ENCODE data around the gene C1QTNF6. TPM values are rescaled to one million over a fixed set of nuclear protein-coding genes. Genes with fewer than 3 reads are reported as not detected.

C1QTNF6 gene
- total and polyA plus RNA-seq, 2 of the 8 experiments (the other 6 are each of a cell fraction or from before 2014, with no cell fraction given): 3.1 to 6.5 TPM

DNA sequence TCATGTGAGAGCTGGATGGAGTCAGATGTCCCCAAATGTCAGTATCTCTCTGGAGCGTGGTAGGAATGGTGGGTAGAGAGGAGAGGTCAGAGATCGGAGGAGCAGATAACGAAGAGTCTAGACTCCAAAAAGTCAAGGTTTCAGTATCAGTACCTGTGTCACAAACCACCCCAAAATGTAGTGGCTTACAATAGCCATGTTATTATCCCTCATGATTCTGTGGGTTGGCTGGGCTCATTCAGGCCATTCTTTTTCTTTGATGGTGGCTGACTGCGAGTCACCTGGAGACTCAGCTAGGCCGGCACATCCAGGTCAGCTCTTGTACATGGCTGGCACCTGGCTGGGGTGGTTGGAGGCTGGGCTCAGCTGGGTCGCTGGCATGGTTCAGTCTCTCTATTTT is 31.5 kb upstream of the C1QTNF6 start:
- Histone ChIP-seq H4K8ac (ENCODE audit: extremely low read depth, insufficient read depth, low read length) (no peak overlapping the region), H4K91ac (replicated peaks; ENCODE audit: insufficient read length, low read length) (no peak overlapping the region), H3K9ac (replicated peaks in 1 of 4; ENCODE audit: extremely low read depth in 1 of 4, low read depth in 3 of 4, low read length in 3 of 4) (no peak overlapping the region), H3K4ac (replicated peaks; ENCODE audit: insufficient read length, low read depth, low read length) (no peak overlapping the region), H3K4me1 (replicated peaks in 1 of 4; ENCODE audit: control insufficient read depth in 3 of 4, insufficient read depth in 4 of 4, low read length in 3 of 4) (no peaks in the 10 kb centered on the region), H3K4me2 (ENCODE audit: insufficient read depth in 1 of 2, low read depth in 2 of 2, low read length in 2 of 2) (no peak overlapping the region), H3K23ac (ENCODE audit: insufficient read length) (no peak overlapping the region), H3K79me2 (ENCODE audit: control insufficient read depth in 1 of 2, insufficient read depth in 2 of 2, low read length in 2 of 2) (no peaks in the 10 kb centered on the region), H2BK120ac (replicated peaks; ENCODE audit: low read depth, low read length) (no peak overlapping the region), H3K14ac (ENCODE audit: insufficient read length) (no peak overlapping the region), H3K18ac (ENCODE audit: extremely low read depth, low read length) (no peak overlapping the region), H2BK12ac (ENCODE audit: low read depth, low read length) (no peak overlapping the region), H3K4me3 (ENCODE audit: extremely low read depth in 1 of 4, insufficient read depth in 2 of 4, low read depth in 3 of 4, low read length in 4 of 4) (no peak overlapping the region), H4K5ac (ENCODE audit: insufficient read length, low read depth, low read length) (no peak overlapping the region), H3K9me3 (ENCODE audit: insufficient read depth in 2 of 2, low read depth in 1 of 2, low read length in 1 of 2) (no peaks in the 10 kb centered on the region; a peak in 1 of 4 replicates), H2AFZ (ENCODE audit: low read length) (no peak overlapping the region), H2BK5ac (ENCODE audit: low read depth, low read length) (no peak overlapping the region), H3K23me2 (ENCODE audit: low read depth, low read length) (no peaks in the 10 kb centered on the region), H2BK15ac (ENCODE audit: low read length) (no peak overlapping the region), H2BK20ac (ENCODE audit: low read length) (no peak overlapping the region), H3K36me3 (ENCODE audit: control insufficient read depth in 2 of 4, insufficient read depth in 4 of 4, low read length in 3 of 4) (no peaks in the 10 kb centered on the region), H3K27ac (ENCODE audit: low read depth, low read length) (no peak overlapping the region), H2AK5ac (ENCODE audit: low read depth, low read length) (no peak overlapping the region), H3K27me3 (replicated peaks in 1 of 4; ENCODE audit: control insufficient read depth in 3 of 4, extremely low read depth in 1 of 4, insufficient read depth in 3 of 4, low read length in 3 of 4) (no peaks in the 10 kb centered on the region), H3K79me1 (ENCODE audit: low read depth, low read length) (no peaks in the 10 kb centered on the region), H4K20me1 (replicated peaks in 1 of 2; ENCODE audit: control insufficient read depth in 1 of 2, insufficient read depth in 2 of 2, low read length in 2 of 2) (no peaks in the 10 kb centered on the region), H3K56ac (replicated peaks; ENCODE audit: insufficient read length, low read depth, low read length) (no peak overlapping the region)
- POLR2A ChIA-PET (ENCODE audit: partially characterized antibody): no interaction called here
- FAIRE-seq: no peak
- CTCF ChIA-PET (ENCODE audit: partially characterized antibody): interaction anchor here (0.7 to 4.5 kb wide), 4 partner anchors 28 to 92 kb away, joined by 3 to 26 read pairs (median 3); no protein-coding TSS in a partner anchor
- 88% methylated on average over 6 of the region's 6 CpGs; no CpG with 5 or more reads in 1 of the 2 experiments for WGBS, 2 experiments (ENCODE audit: extremely low coverage in 1 of 2, insufficient coverage in 1 of 2, insufficient read length in 1 of 2, insufficient replicate concordance in 2 of 2, low coverage in 1 of 2, low lambda C conversion rate in 2 of 2, missing lambda C conversion rate in 1 of 2)
- DNase-seq (ENCODE audit: low read depth in 1 of 2, low spot score in 2 of 2): no peak
- TF ChIP-seq RXRA (IDR thresholded peaks at IDR 0.05; ENCODE audit: insufficient read depth, low read depth, low read length) (no peak), TAF1 (IDR thresholded peaks at IDR 0.05; ENCODE audit: low read depth, low read length) (no peak), CEBPB (IDR thresholded peaks at IDR 0.05; ENCODE audit: low read depth, low read length) (no peak), EZH2 (IDR thresholded peaks at IDR 0.05; ENCODE audit: low read depth, low read length, severe bottlenecking) (no peak), CREB1 (IDR thresholded peaks at IDR 0.05) (no peak), SIX5 (IDR thresholded peaks at IDR 0.05; ENCODE audit: low read depth, low read length) (no peak), RBBP5 (IDR thresholded peaks at IDR 0.05; ENCODE audit: borderline replicate concordance, low read depth, low read length) (no peak), SP4 (IDR thresholded peaks at IDR 0.05; ENCODE audit: low read length) (no peak)

Measured in H1 (cell line).